ENCODE measurements around the gene RAB28. TPM values are rescaled to one million over a fixed set of nuclear protein-coding genes. Genes with fewer than 3 reads are reported as not detected.
A peak's percentile ranks its signal among the peaks of the same experiment; 100 is the strongest.

The RAB28 gene
- total and polyA plus RNA-seq, 7 donors: 12.7 to 32.1 (median 24.1) TPM

DNA sequence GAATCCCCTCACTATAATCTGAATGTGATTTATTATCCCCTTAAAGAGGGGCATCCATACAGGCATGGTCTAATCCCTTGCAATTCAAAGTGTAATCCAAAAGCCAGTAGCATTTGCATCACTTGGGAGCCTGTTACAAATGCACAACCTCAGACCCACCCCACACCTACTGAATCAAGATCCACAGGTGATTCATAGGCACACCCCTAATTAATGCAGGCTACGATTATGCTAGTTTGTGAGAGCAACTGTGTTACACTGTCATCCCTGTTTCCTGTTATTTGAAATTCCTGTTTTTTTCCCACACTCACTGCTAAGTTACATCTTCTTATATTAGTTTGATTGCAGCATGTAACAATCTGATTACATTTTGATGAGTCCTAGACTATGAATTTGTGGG, 120.0 kb downstream of the RAB28 start:
- whole genome bisulfite sequencing, 2 donors: 85 to 89% methylated on average over 1 of the region's 1 CpG
- no peak overlapping the region for H3K4me3 ChIP-seq
- H3K36me3 ChIP-seq: no peaks in the 10 kb centered on the region
- H3K4me1 ChIP-seq: peaks cover 0 to 20% (median 10%) of the 10 kb centered on the region in 4 donors
- no peak for DNase-seq
- intact Hi-C loops (cut with DNase I): no loop called here
- no peak overlapping the region for H3K27ac ChIP-seq
- TF ChIP-seq POLR2A (IDR thresholded peaks at IDR 0.05): no peak
- TF ChIP-seq POLR2AphosphoS5 (IDR thresholded peaks at IDR 0.05): no peak
- TF ChIP-seq EP300 (IDR thresholded peaks at IDR 0.05): no peak
- TF ChIP-seq, protein P1, sequence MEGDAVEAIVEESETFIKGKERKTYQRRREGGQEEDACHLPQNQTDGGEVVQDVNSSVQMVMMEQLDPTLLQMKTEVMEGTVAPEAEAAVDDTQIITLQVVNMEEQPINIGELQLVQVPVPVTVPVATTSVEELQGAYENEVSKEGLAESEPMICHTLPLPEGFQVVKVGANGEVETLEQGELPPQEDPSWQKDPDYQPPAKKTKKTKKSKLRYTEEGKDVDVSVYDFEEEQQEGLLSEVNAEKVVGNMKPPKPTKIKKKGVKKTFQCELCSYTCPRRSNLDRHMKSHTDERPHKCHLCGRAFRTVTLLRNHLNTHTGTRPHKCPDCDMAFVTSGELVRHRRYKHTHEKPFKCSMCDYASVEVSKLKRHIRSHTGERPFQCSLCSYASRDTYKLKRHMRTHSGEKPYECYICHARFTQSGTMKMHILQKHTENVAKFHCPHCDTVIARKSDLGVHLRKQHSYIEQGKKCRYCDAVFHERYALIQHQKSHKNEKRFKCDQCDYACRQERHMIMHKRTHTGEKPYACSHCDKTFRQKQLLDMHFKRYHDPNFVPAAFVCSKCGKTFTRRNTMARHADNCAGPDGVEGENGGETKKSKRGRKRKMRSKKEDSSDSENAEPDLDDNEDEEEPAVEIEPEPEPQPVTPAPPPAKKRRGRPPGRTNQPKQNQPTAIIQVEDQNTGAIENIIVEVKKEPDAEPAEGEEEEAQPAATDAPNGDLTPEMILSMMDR (IDR thresholded peaks at IDR 0.05): no peak
- no peaks in the 10 kb centered on the region for H3K9me3 ChIP-seq
- no peaks in the 10 kb centered on the region for H3K27me3 ChIP-seq

DNA sequence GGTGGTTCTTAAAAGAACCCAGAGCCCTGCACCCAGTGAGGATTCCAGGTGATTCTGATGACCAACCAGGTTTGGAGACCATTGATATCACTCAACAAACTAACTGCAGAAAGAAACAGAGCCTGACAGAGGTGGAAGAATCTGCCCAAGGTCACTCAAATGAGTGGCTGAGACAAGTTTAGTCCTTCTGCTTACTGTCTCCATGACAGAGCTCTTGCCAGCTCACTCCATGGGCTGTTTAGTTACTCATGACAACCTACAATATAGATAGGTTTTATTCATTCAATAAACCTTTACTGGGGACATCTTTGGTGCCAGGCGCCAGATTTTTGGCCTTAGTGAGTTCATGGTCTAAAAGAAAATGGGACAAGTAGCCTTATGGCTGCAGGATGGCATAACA, 124.3 kb downstream of the RAB28 start:
- Histone ChIP-seq H3K36me3 (no peaks in the 10 kb centered on the region), H3K9me3 (no peaks in the 10 kb centered on the region), H3K4me1 (peaks cover 0 to 24% (median 18%) of the 10 kb centered on the region in 4 donors), H3K27me3 (no peaks in the 10 kb centered on the region), H3K4me3 (no peak overlapping the region), H3K27ac (peak overlapping the region in 1 of 4 donors; percentile 30)
- TF ChIP-seq POLR2A (IDR thresholded peaks at IDR 0.05): no peak
- peak in 1 of 4 donors; percentile 50 for TF ChIP-seq POLR2AphosphoS5 (IDR thresholded peaks at IDR 0.05)
- TF ChIP-seq EP300 (IDR thresholded peaks at IDR 0.05): no peak
- 96 to 99% methylated on average over 1 of the region's 1 CpG for WGBS, 2 donors
- no peak for DNase-seq
- intact Hi-C loops (cut with DNase I): no loop called here

DNA sequence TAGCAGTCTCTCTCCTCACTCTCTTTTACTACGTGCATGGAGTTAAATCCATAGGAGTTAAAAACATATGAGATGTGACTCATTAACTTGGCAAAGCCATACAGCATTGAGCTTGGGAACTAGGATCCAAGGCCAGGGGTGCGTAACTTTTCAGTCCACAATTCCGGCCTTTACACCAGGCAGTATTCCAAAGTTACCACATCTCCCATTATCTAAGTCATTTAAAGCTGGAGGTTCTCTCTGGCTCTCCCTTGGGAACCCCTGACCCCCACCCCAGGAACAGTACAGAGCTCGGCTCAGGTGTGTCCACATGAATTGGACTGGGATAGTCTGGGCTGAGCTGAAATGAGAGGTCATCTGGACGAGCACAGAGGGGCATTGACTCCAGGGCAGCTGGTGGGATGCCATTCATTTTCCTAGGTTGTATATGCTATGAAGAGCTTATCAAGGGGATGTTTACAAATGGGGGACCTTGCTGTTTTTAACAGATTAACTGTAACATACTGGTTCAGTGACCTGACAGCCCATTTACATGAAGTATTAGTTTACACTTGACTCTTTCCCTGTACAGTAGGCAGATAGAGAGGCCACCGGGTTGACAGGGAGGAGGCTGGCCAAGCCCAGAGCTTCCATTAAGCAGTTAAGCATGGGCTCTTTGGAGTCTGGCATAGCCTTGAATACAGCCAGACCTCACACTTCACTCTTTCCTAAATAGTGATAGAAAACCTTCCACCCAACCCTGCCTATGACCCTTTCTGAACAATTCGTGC, 128.8 kb downstream of the RAB28 start:
- H3K9me3 ChIP-seq: peaks cover 0 to 5% (median 0%) of the 10 kb centered on the region in 4 donors
- intact Hi-C loops (cut with DNase I): no loop called here
- H3K27me3 ChIP-seq: no peaks in the 10 kb centered on the region
- peaks cover 0 to 4% (median 0%) of the 10 kb centered on the region in 4 donors for H3K36me3 ChIP-seq
- no peak overlapping the region for H3K4me3 ChIP-seq
- TF ChIP-seq POLR2AphosphoS5 (IDR thresholded peaks at IDR 0.05): no peak
- TF ChIP-seq, protein P1 (IDR thresholded peaks at IDR 0.05): no peak
- no peak for TF ChIP-seq POLR2A (IDR thresholded peaks at IDR 0.05)
- TF ChIP-seq EP300 (IDR thresholded peaks at IDR 0.05): no peak
- peaks cover 0 to 22% (median 18%) of the 10 kb centered on the region in 4 donors for H3K4me1 ChIP-seq
- no peak for DNase-seq
- H3K27ac ChIP-seq: no peak overlapping the region
- WGBS, 2 donors: 91% methylated on average over 7 of the region's 7 CpGs

DNA sequence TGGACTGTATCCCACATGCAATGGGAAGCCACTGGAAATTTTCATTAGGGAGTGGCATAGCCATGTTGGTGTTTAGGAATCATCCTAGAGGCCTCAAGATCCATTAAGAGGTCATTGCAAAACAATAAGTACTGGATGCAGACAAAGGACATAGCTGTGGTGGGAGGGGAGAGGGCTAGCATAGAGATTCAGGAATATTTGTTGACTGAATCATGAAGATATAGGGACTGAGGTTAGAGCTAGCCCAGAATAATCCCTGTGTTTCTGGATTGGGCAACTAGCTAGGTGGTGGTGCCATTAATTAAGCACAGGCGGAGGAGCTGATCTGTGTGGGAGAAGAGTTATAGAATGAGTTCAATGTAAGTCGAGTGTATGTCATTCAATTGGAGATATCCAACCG, 135.0 kb downstream of the RAB28 start:
- peaks cover 0 to 4% (median 0%) of the 10 kb centered on the region in 4 donors for H3K36me3 ChIP-seq
- WGBS, 2 donors: 95 to 96% methylated on average over 3 of the region's 3 CpGs
- H3K4me3 ChIP-seq: no peak overlapping the region
- intact Hi-C loops (cut with DNase I): no loop called here
- no peak for TF ChIP-seq POLR2AphosphoS5 (IDR thresholded peaks at IDR 0.05)
- no peak for TF ChIP-seq POLR2A (IDR thresholded peaks at IDR 0.05)
- TF ChIP-seq, protein P1 (IDR thresholded peaks at IDR 0.05): no peak
- no peak for TF ChIP-seq EP300 (IDR thresholded peaks at IDR 0.05)
- H3K27ac ChIP-seq: no peak overlapping the region
- no peaks in the 10 kb centered on the region for H3K27me3 ChIP-seq
- peaks cover 0 to 5% (median 0%) of the 10 kb centered on the region in 4 donors for H3K9me3 ChIP-seq
- no peak for DNase-seq
- H3K4me1 ChIP-seq: no peaks in the 10 kb centered on the region

DNA sequence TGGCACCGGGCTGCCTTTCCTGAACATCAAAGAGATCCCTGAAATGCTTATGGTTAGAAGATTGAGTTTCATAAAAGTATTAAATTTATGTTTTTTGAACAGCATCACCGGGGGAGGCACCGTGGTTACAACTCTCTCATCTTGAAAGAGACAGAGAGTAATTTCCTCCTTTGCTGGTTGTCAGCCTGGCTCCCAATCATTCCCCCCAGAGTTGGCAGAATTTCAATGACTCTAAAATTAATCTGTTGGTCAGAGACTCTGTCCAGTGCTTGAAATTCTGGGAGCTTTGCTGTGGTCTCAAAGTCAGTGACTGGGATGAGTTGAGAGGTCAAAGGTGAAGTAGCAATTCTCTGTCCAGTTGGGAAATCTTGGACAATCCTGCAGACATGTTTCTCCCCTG, 135.9 kb downstream of the RAB28 start:
- peaks cover 0 to 4% (median 0%) of the 10 kb centered on the region in 4 donors for H3K36me3 ChIP-seq
- no peak overlapping the region for H3K4me3 ChIP-seq
- peaks cover 0 to 5% (median 0%) of the 10 kb centered on the region in 4 donors for H3K9me3 ChIP-seq
- WGBS, 2 donors: 80 to 82% methylated on average over 3 of the region's 3 CpGs
- no peak overlapping the region for H3K27ac ChIP-seq
- intact Hi-C loops (cut with DNase I): no loop called here
- H3K27me3 ChIP-seq: no peaks in the 10 kb centered on the region
- TF ChIP-seq, protein P1 (IDR thresholded peaks at IDR 0.05): no peak
- no peak for TF ChIP-seq POLR2A (IDR thresholded peaks at IDR 0.05)
- TF ChIP-seq EP300 (IDR thresholded peaks at IDR 0.05): no peak
- no peak for TF ChIP-seq POLR2AphosphoS5 (IDR thresholded peaks at IDR 0.05)
- H3K4me1 ChIP-seq: no peaks in the 10 kb centered on the region
- DNase-seq: no peak
